IPS-NIHi7 (cell line): Measurements from ENCODE around the gene ULK1.
A peak's percentile ranks its signal among the peaks of the same experiment; 100 is the strongest.
"Not testable (repeated sequence)": the region's sequence is repeated elsewhere in the genome, so short reads cannot be mapped to it uniquely, and the experiment has no call there.

Experiments
- DNase-seq: peaks from one replicate; pipeline ENCODE4 v3.0.0; 2012; ENCODE audit warnings: mixed read lengths; ENCODE audit errors: extremely low spot score

The ULK1 gene

DNA sequence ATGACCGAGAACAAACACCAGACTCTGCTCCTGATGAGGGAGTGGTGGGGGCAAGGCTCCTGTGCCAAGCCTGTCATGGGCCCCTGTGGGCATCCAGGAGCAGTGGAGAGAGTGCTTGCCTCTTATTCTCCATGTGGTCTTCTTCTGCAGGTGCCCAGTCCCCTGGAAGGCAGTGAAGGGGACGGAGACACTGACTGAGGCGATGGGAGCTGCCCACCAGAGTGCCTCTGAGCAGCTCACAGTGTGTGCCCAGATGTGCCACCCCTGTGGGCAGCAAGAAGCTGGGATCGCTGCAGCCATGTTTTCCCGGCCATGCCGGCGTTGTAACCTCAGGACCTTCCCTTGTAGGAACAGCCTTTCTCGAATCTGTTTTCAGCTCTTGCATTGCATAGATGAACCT, 49.0 kb downstream of the ULK1 start:
- no peak for DNase-seq

DNA sequence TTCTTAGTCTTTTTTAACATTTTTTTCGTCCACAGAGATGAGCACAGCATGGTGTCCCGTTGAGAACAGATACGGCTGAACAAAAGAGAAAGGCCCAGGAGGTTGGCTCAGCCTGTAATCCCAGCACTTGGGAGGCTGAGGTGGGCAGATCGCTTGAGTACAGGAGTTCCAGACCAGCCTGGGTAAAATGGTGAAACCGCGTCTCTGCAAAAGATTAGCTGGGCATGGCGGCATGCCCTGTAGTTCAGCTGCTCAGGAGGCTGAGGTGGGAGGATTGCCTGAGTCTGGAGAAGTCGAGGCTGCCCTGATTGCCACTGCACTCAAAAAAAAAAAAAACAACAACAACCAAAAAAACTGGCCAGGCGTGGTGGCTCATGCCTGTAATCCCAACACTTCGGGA, 49.5 kb downstream of the ULK1 start:
- no peak for DNase-seq

DNA sequence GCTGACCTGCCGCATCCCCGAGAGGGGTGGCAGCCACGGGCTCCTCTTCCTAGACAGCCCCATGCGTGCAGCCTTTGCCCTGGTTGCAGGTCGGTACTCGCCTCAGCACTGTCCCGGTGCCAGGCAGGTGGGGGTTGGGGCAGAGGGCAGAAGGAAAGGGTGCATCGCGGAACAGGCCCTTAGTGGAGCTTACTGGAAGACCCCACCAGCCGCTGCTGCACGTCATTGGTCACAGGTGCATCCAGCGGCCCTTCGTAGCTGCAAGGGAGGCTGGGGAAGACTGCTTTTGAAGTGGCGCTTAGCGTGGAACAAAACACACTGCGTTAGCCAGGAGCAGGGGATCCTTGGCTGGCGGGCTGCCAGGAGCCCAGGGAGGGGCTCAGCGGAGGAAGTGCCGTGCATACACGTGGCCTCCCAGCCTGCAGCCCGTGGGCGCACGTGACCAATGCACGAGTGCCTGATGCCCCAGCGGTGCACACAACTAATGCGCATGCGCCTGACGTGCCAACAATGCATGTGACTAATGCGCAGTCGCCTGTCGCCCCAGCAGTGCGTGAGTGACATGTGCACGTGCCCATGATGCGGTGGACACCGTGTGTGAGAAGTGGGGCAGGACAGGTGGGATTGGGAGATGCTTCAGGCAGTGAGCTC, 50.3 kb downstream of the ULK1 start:
- DNase-seq: no peak

DNA sequence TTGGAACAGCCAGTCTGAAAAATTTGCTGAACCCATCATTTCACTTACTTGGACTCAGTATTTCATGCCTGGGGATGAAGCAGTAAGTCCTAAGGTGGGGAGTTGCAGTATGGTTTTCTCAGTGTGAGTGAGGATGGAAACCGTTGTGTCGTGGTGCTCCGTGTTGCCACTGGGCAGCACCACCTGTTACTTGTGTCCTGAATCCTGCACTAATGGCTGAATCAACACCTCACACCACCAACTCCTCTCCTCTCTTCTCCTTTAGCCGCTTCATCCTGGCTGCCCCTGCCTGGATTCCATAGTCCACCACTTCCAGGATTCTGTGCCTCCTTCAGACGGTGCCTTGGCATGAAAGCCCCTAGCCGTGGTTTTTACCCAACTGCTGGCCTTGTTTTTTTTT, 52.3 kb downstream of the ULK1 start:
- no peak for DNase-seq

DNA sequence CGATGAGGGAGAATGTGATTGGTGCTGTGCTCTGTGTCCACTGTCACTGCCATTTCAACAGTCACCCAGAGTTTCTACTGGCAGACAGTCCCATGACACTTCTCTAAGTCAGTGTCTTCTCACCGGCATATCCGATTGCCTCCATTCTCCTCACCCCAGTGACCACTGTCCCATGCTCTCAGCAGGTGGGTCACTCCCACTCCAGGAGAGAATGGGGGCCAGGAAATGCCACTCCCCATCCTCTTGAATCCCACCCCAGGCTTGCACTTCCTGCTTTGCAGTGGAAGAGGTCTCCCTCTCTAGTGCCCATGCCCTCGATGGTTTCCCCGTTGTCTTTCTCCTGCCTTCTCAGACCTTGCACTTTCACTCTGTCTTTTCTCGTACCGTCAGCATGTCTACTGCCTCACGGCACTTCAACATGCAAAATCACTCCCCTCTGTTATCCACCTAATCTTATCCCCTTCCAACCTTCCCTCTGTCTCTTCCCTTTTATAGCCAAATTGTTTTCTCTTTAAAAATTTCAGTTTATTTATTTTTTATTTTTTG, 53.1 kb downstream of the ULK1 start:
- no peak for DNase-seq

DNA sequence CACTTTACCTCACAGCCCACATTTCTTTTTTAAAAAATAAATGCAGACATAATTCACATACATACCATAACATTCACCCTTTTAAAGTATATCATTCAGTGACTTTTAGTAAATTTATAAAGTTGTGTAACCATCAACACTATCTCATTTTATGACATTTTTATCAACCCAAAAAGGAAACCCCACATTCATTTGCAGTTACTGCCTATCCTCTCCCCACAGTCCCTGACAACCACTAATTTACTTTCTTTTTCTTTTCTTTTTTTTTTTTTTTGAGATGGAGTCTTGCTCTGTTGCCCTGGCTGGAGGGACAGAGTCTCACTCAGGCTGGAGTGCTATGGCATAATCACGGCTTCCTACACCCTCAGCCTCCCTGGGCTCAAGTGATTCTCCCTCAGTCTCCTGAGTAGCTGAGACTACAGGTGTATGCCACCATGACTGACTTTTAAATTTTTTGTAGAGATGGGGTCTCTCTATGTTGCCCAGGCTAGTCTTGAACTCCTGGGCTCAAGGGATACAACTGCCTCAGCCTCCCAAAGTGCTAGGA, 53.8 kb downstream of the ULK1 start:
- DNase-seq: no peak

DNA sequence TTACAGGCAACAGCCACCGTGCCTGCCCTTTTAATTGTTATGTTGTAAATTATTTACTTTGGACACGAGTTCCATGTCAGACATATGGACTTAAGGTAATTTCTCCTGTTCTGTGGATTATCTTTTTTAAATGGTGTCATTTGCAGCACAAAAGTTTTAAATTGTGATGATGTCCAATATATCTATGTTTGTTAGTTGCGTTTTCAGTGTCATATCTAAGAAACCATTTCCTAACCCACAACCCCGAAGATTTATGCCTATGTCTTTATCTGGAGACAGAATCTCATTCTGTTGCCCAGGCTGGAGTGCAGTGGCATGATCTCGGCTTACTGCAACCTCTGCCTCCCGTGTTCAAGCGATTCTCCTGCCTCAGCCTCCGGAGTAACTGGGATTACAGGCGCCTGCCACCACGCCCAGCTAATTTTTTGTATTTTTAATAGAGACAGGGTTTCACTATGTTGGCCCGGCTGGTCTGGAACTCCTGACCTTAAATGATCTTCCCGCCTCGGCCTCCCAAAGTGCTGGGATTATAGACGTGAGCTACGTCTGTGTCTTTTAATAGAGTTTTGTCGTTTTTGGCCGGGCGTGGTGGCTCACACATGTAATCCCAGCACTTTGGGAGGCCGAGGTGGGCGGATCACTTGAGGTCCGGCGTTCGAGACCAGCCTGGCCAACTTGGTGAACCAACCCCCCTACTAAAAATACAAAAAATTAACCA, 54.5 kb downstream of the ULK1 start:
- DNase-seq: not testable (repeated sequence)

DNA sequence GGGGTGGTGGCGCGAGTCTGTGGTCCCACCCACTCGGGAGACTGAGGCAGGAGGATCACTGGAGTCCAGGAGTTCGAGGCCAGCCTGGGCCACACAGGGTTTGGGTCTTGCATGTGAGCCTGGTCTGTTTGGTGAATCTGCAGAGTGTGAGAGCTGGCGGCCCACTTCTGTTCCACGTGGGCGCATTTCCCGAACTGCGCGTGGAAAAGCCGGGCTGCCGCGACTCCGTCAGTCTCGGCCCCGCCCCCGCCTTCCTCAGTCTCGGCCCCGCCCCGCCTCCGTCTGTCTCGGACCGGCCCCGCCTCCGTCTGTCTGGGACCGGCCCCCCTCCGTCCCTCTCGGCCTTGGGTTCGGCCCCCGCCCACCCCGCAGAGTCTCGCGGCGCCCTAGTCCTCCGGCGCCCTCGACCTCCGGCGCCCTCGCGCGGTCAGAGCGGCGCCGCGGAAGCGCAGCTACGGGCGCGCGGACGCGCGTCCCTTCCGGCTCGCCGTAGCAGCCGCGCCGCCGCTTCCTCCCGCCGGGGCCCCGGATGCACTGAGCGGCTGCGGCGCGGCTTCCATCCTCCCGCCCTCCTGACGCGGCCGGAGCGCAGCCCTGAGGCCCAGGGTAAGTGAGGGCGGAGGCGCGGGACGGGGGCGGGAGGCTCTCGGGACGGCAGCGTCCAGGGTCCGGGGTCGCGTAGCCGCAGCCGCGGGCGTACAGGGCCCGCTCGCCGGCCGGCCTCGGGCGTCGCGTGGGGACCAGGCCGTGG, 55.2 kb downstream of the ULK1 start, which contains the start of gene EP400:
Gene EP400 (plus strand): TSS at position 512 of the 751 bp plus-strand sequence. CDS start 10,678 bp downstream, outside the sequence.
- DNase-seq: peak; percentile 98

DNA sequence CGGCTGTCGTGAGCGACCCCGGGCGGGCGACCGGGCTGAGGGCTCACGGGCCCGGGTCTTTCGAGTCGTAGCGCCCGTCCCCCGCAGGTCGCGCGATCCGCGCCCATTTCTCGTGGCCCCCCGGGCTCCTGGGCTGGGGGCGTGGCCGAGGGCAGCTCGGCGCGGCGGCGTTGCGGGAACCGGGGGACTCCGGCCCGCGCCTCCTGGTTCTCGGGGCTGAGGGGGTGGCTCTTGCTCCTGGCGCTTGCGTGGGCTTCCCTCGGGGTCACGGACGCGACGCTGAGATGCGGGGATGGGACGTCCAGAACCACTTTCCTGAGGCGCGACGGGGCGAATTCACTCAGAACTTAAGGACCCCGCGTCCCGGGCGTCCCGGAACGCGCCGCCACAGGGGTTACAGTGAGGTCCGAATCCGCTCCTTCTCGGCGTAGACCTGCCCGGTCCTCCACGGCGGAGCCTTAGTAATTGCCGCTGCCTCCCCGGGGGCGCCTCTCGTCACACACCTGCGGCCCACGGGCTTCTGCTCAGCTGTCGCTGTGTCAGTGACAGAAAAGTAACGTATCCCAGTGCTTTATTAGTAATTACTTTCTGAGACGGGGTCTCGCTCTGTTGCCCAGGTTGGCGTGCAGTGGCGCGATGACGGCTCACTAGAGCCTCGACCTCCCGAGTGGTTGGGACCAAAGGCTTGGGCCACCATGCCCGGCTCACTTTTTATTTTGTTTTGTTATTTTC, 55.9 kb downstream of the ULK1 start:
- peak; percentile 43 for DNase-seq

DNA sequence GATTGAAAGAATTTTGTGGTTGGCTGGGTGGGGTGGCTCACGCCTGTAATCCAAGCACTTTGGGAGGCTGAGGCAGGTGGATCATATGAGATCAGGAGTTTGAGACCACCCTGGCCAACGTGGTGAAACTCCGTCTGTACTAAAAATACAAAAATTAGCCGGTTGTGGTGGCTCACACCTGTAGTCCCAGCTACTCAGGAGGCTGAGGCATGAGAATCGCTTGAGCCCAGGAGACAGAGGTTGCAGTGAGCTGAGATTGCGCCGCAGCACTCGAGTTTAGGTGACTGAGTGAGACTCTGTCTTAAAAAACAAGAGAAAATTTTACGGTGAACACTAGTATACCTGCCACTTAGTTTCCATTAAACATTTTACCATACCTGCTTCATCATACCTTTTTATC, 59.4 kb downstream of the ULK1 start:
- not testable (repeated sequence) for DNase-seq

DNA sequence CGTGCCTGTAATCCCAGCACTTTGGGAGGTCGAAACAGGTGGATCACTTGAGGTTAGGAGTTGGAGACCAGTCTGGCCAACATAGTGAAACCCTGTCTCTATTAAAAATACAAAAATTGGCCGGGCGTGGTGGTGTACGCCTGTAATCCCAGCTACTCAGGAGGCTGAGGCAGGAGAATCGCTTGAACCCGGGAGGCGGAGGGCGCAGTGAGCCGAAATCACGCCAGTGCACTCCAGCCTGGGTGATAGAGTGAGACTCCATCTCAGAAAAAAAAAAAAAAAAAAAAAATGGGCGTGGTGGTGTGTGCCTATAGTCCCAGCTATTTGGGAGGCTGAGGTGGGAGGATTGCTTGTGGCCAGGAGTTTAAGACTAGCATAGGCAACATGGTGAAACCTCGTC, 60.0 kb downstream of the ULK1 start:
- not testable (repeated sequence) for DNase-seq

DNA sequence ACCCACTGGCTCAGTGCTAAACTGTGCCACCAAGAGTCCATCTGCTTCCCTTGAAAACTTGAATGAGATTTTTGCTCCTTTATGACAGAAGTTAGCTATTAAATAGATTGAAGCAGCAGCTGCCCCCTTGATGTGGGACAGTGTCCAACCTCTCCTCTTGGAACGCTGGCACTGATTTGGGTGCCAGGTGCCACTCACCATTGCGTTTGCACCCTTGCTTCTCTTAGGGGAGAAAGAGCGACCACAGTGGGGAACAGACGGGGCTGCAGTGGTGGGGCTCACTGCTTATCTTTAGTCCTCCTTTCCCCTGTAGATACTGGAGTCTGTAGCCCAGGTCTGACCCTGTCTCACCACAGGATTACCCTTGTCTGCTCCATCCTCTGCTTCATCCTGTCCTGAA, 64.7 kb downstream of the ULK1 start:
- DNase-seq: no peak

DNA sequence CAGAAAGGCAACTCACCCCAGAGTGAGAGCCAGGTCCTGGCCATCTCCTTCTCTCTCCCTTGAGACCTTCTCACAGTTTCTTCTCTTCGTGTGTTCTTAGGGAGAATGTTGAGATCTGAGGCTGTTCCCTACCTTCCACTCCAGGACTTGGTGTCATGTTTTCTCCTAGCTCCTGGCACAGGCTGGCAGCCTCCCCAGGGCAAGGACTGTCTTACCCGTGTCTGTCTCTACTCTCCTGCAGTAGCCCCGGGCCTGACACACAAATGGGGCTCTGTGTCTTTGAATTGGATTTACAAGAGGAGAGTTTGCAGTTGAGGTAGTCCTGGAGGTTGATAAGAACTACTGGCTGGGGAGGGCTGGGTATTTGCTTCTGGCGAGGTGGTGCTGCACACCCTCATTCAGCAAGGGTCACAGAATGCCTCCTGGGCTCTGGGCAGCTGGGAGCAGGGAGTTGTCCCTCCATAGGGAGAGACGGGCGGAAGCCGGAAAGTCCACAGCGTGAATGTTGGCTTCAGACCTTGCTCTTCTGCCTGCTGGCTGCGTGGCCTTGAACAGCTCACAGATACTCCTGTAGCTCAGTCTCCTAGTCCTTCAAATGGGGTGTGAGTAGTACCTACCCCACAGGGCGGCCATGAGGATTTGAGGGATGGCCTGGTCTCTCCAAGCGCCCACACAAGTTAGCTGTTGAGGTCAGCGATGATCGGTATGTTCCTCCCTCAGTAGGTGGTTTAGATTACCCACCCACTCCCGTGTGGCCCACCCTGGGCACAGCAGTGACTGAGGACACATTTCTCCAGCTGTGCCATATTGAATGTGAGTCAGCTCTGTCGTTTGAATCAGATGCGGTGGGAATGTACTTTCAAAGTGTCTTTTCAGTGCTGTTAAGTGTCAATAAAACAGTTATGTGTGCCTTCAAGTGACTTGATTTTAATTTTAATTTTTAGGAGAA, 65.5 kb downstream of the ULK1 start:
- DNase-seq: no peak

DNA sequence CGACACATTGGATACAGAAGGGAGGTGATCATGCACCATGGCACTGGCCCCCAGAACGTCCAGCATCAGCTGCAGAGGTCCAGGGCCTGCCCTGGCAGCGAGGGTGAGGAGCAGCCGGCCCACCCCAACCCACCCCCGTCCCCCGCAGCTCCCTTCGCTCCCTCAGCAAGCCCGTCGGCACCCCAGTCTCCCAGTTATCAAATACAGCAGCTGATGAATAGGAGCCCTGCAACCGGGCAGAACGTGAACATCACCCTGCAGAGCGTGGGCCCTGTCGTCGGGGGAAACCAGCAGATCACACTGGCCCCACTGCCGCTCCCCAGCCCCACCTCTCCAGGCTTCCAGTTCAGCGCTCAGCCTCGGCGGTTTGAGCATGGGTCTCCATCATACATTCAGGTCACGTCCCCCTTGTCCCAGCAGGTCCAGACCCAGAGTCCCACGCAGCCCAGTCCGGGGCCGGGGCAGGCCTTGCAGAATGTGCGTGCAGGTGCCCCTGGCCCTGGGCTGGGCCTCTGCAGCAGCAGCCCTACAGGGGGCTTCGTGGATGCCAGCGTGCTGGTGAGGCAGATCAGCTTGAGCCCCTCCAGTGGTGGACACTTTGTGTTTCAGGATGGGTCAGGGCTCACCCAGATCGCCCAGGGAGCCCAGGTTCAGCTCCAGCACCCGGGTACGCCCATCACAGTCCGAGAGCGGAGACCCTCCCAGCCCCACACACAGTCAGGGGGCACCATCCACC, 66.3 kb downstream of the ULK1 start:
- DNase-seq: not testable (repeated sequence)

DNA sequence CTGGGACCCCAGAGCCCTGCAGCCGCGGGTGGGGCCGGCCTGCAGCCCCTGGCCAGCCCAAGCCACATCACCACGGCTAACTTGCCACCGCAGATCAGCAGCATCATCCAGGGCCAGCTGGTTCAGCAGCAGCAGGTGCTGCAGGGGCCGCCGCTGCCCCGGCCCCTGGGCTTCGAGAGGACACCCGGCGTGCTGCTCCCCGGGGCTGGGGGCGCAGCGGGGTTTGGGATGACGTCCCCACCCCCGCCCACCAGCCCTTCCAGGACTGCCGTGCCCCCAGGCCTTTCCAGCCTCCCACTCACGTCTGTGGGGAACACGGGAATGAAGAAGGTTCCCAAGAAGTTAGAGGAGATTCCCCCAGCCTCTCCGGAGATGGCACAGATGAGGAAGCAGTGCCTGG, 66.9 kb downstream of the ULK1 start:
- DNase-seq: not testable (repeated sequence)

DNA sequence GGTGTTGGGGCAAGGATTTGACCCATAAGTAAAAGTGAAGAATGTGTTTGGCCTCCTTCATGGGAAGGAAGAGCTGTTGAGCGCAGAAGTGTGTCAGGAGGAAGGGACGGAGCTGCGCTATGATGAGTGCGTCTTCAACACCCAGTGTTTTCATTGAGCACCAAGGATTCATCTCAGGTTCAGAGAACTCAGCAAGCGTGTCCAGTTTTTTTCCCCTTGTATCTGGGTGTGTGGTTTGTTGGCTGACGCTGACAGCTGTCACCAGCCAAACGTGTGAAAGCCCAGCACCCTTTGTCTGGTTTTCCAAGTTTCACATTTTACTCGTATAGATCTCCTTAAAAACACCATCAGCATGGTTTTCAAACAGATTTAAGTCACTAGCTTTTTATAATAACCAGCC, 67.6 kb downstream of the ULK1 start:
- no peak for DNase-seq

DNA sequence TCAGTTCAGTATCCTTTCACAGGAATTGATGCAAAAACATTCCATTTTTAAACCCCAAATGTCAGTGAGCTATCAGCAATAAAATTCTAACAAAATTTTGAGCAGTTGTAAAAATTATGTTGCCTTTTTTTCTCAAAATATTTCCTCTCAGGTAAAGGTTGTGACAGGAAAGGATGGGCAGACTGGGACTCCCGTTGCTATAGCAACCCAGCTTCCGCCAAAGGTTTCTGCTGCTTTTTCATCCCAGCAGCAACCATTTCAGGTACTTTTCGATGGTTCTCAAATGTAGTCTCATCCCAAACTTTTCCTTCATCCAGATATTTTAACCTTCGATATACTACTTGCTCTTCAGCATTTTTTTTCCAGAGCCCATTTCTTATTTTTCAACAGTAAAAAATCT, 69.0 kb downstream of the ULK1 start:
- no peak for DNase-seq

DNA sequence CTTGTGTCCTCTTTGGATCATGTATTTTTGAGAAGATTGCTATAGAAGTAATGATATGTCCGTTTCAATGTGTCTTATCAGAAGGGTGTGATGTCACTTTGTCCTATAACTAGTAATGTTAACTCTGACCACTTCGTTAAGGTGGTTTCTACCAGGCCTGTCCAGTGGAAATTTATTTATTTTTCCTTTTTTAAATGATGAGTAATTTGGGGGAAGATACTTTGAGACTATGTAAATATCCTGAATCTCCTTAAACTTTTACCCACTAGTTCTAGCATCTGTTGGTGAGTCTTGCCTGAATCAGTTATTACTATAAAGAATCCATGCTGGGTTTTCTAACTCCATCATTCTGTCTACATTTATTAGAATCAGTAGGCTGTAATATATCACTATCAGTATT, 70.7 kb downstream of the ULK1 start:
- DNase-seq: no peak

DNA sequence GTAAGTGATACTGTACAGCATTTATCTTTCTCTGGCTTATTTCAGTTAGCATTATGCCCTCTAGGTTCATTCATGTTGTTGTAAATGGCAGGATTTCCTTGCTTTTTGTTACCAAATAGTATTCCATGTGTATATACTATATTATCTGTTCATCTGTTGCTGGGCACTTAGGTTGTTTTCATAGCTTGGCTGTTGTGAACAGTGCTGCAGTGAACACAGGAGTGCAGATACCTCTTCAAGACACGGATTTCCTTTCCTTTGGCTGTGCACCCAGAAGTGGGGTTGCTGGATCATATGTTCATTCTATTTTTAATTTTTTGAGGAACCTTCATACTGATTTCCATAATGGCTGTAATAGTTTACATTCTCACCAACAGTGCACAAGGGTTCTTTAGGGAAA, 76.8 kb downstream of the ULK1 start:
- DNase-seq: no peak
